Spleen (tissue), 7 donors: ENCODE results near the gene EIPR1.

ENCODE experiments used
- CTCF ChIP-seq, 11 experiments: fragments of 200-600 bp in 7 of 11; fragments of 450-650 bp in 4 of 11; sonication (generic) in 4 of 11; IDR thresholded peaks in 8 of 11; conservative IDR thresholded peaks in 3 of 11; 1 replicate in 7 of 11; 2 replicates in 4 of 11; pipeline versions ENCODE4 v1.4.0 to v1.8.0; 2016 to 2021; ENCODE audit warnings: antibody characterized with exemption in 11 of 11, inconsistent platforms in 4 of 11, mild to moderate bottlenecking in 1 of 11
- POLR2A ChIP-seq, 3 donors: fragments of 450-650 bp; IDR thresholded peaks; one replicate each; pipeline ENCODE4 v1.5.1; 2017; ENCODE audit warnings: antibody characterized with exemption in 3 of 3, mild to moderate bottlenecking in 1 of 3
- POLR2AphosphoS5 ChIP-seq, 3 donors: sonication (generic); formaldehyde crosslinking; IDR thresholded peaks; one replicate each; pipeline ENCODE4 v1.5.1; 2017; ENCODE audit warnings: antibody characterized with exemption in 3 of 3
- donor health status: DM: no; HTN: no; CAD: no; lungs with moderate emphysema.
- donor health status: DM: no; HTN: no; CAD: no.
- donor health status: DM: no; HTN: no; CAD: no.

- no peak for TF ChIP-seq POLR2AphosphoS5 (IDR thresholded peaks at IDR 0.05)
- TF ChIP-seq CTCF (IDR thresholded peaks at IDR 0.05 in 8 of 11, conservative IDR thresholded peaks at IDR 0.05 in 3 of 11) = no peak
- TF ChIP-seq POLR2A (IDR thresholded peaks at IDR 0.05) = no peak
These were observed 125.7 kb downstream of the EIPR1 start for GRCh38 chr2:3251946-3252345.
